Heart left ventricle (tissue), 13 donors: ENCODE data around the gene MESP2.

Source experiments
- CTCF ChIP-seq, 12 donors: fragments of 200-600 bp; sonication (generic) in 4 of 12; IDR thresholded peaks; one replicate each; pipeline versions ENCODE4 v1.5.0 to v1.8.0; 2018 to 2022; ENCODE audit warnings: antibody characterized with exemption in 12 of 12, mild to moderate bottlenecking in 5 of 12
- POLR2A ChIP-seq, 2 donors: fragments of 450-650 bp; IDR thresholded peaks; one replicate each; pipeline ENCODE4 v1.6.1; 2017; ENCODE audit warnings: antibody characterized with exemption in 2 of 2, mild to moderate bottlenecking in 2 of 2, moderate library complexity in 2 of 2
- donor health status: ischemic (EF 13 %, LVEDD 7.1; RV severe dilation, severe dysfunction).
- donor health status: DM: no; HTN: yes; CAD: no.
- donor health status: DM: no; HTN: no; CAD: no.
- donor health status: ischemic (EF 25% LVEDD 6.9; RV normal size, moderate dysfunction).
- donor health status: ischemic (EF 25% LVEDD 5.7; RV mildly dilated, moderate dysfunction).
- donor health status: ischemic (EF 35%, LVEDD 5.7; RV mildly dilated, moderate dysfunction).
- donor health status: nonischemic (EF 11% LVEDD 7.7; RV severe dilation, severe dysfunction).
- donor health status: DM: yes; HTN: yes; CAD: no.
- donor health status: PGD.
- donor health status: ischemic (EF 29% LVEDD 5.4; RV normal size, mild dysfunction).
- donor health status: nonischemic (EF 23%, LVEDD 6.1; RV moderate dilation, normal function).

GRCh38 chr15:89799918-89800498, 23.9 kb downstream of the MESP2 start:
- TF ChIP-seq POLR2A (IDR thresholded peaks at IDR 0.05) (no peak), CTCF (IDR thresholded peaks at IDR 0.05) (no peak)
